ENCODE results near the gene PTN. TPM values are rescaled to one million over a fixed set of nuclear protein-coding genes. Genes with fewer than 3 reads are reported as not detected.

The PTN gene
- total RNA-seq, 1 donor from 2014 or later, result 3.1 TPM

GRCh38 chr7:137298464-137298794, 45.1 kb downstream of the PTN start:
- Mint-ChIP-seq H3K4me1 (ENCODE audit: low read depth) (peaks cover 11% of the 10 kb centered on the region), H3K27me3 (peaks cover 33% of the 10 kb centered on the region), H3K4me3 (ENCODE audit: low read depth) (no peak overlapping the region)

GRCh38 chr7:137297551-137298463, 45.7 kb downstream of the PTN start:
- Mint-ChIP-seq H3K27me3 (peaks cover 33% of the 10 kb centered on the region), H3K9me3 (ENCODE audit: low read depth) (no peaks in the 10 kb centered on the region), H3K36me3 (ENCODE audit: insufficient read depth) (no peaks in the 10 kb centered on the region), H3K27ac (no peak overlapping the region), H3K4me1 (ENCODE audit: low read depth) (peaks cover 11% of the 10 kb centered on the region), H3K4me3 (ENCODE audit: low read depth) (no peak overlapping the region)
- DNase-seq (ENCODE audit: low spot score, unreplicated experiment), result no peak
- no peak for TF ChIP-seq CTCF (IDR thresholded peaks at IDR 0.05; ENCODE audit: unreplicated experiment)

More at GRCh38 chr7:137298464-137298794, 45.1 kb downstream of the PTN start:
- no peak for DNase-seq (ENCODE audit: low spot score, unreplicated experiment)
- no peaks in the 10 kb centered on the region for H3K36me3 Mint-ChIP-seq (ENCODE audit: insufficient read depth)
- H3K9me3 Mint-ChIP-seq (ENCODE audit: low read depth), result no peaks in the 10 kb centered on the region
- TF ChIP-seq CTCF (IDR thresholded peaks at IDR 0.05; ENCODE audit: unreplicated experiment), result no peak
- H3K27ac Mint-ChIP-seq, result no peak overlapping the region

GRCh38 chr7:137296576-137296975, 47.0 kb downstream of the PTN start:
- no peak for DNase-seq (ENCODE audit: low spot score, unreplicated experiment)
- no peak for TF ChIP-seq CTCF (IDR thresholded peaks at IDR 0.05; ENCODE audit: unreplicated experiment)
- H3K27me3 Mint-ChIP-seq, result peaks cover 33% of the 10 kb centered on the region
- H3K4me1 Mint-ChIP-seq (ENCODE audit: low read depth), result peaks cover 11% of the 10 kb centered on the region
- no peaks in the 10 kb centered on the region for H3K36me3 Mint-ChIP-seq (ENCODE audit: insufficient read depth)
- no peaks in the 10 kb centered on the region for H3K9me3 Mint-ChIP-seq (ENCODE audit: low read depth)
- H3K27ac Mint-ChIP-seq, result no peak overlapping the region
- no peak overlapping the region for H3K4me3 Mint-ChIP-seq (ENCODE audit: low read depth)

GRCh38 chr7:137295739-137296324, 47.7 kb downstream of the PTN start:
- no peak overlapping the region for H3K4me3 Mint-ChIP-seq (ENCODE audit: low read depth)
- H3K27ac Mint-ChIP-seq, result no peak overlapping the region
- DNase-seq (ENCODE audit: low spot score, unreplicated experiment), result no peak
- H3K9me3 Mint-ChIP-seq (ENCODE audit: low read depth), result no peaks in the 10 kb centered on the region
- no peak for TF ChIP-seq CTCF (IDR thresholded peaks at IDR 0.05; ENCODE audit: unreplicated experiment)
- H3K27me3 Mint-ChIP-seq, result peaks cover 29% of the 10 kb centered on the region
- peaks cover 11% of the 10 kb centered on the region for H3K4me1 Mint-ChIP-seq (ENCODE audit: low read depth)
- H3K36me3 Mint-ChIP-seq (ENCODE audit: insufficient read depth), result no peaks in the 10 kb centered on the region

GRCh38 chr7:137289101-137289500, 54.4 kb downstream of the PTN start:
- Mint-ChIP-seq H3K27me3 (no peaks in the 10 kb centered on the region), H3K36me3 (ENCODE audit: insufficient read depth) (no peaks in the 10 kb centered on the region), H3K27ac (no peak overlapping the region), H3K9me3 (ENCODE audit: low read depth) (peaks cover 6% of the 10 kb centered on the region), H3K4me1 (ENCODE audit: low read depth) (no peaks in the 10 kb centered on the region), H3K4me3 (ENCODE audit: low read depth) (no peak overlapping the region)
- no peak for TF ChIP-seq CTCF (IDR thresholded peaks at IDR 0.05; ENCODE audit: unreplicated experiment)
- no peak for DNase-seq (ENCODE audit: low spot score, unreplicated experiment)
